Measurements from ENCODE around the gene FAM177A1. TPM values are rescaled to one million over a fixed set of nuclear protein-coding genes. Genes with fewer than 3 reads are reported as not detected.
"Not testable (repeated sequence)": the region's sequence is repeated elsewhere in the genome, so short reads cannot be mapped to it uniquely, and the experiment has no call there.

Gene FAM177A1
- total and polyA plus RNA-seq, 11 donors: 56.3 to 129 (median 97.1) TPM

DNA sequence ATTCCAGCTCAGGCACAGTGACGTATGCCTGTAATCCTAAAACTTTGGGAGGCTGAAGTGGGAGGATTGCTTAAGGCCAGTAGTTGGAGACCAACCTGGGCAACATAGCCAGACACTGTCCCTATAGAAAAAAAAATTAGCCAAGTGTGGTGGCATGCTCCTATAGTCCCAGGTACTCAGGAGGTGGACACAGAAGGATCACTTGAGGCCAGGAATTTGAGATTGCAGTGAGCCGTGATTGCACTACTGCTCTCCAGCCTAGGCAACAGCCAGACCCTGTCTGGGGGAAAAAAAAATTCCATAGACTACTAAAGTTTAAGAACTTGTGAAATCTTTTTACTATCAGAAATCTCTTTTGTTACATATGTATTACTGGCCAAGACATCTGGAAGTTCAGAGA, 6.6 kb downstream of the FAM177A1 start:
- Histone ChIP-seq H3K27me3 (no peaks in the 10 kb centered on the region), H3K27ac (peak overlapping the region in 1 of 12 donors; percentile 32), H3K9me3 (no peaks in the 10 kb centered on the region), H3K4me3 (no peak overlapping the region), H3K4me1 (peaks cover 0 to 34% (median 21%) of the 10 kb centered on the region in 12 donors), H3K36me3 (peaks cover 0 to 83% (median 52%) of the 10 kb centered on the region in 9 donors)
- DNase-seq (no peak), ATAC-seq (no peak)
- WGBS, 4 donors: 70 to 89% (median 82%) methylated on average over 2 of the region's 2 CpGs
- intact Hi-C loops (cut with DNase I): no loop called here
- TF ChIP-seq, protein P1, sequence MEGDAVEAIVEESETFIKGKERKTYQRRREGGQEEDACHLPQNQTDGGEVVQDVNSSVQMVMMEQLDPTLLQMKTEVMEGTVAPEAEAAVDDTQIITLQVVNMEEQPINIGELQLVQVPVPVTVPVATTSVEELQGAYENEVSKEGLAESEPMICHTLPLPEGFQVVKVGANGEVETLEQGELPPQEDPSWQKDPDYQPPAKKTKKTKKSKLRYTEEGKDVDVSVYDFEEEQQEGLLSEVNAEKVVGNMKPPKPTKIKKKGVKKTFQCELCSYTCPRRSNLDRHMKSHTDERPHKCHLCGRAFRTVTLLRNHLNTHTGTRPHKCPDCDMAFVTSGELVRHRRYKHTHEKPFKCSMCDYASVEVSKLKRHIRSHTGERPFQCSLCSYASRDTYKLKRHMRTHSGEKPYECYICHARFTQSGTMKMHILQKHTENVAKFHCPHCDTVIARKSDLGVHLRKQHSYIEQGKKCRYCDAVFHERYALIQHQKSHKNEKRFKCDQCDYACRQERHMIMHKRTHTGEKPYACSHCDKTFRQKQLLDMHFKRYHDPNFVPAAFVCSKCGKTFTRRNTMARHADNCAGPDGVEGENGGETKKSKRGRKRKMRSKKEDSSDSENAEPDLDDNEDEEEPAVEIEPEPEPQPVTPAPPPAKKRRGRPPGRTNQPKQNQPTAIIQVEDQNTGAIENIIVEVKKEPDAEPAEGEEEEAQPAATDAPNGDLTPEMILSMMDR (IDR thresholded peaks at IDR 0.05): no peak
- TF ChIP-seq POLR2A (IDR thresholded peaks at IDR 0.05): no peak

DNA sequence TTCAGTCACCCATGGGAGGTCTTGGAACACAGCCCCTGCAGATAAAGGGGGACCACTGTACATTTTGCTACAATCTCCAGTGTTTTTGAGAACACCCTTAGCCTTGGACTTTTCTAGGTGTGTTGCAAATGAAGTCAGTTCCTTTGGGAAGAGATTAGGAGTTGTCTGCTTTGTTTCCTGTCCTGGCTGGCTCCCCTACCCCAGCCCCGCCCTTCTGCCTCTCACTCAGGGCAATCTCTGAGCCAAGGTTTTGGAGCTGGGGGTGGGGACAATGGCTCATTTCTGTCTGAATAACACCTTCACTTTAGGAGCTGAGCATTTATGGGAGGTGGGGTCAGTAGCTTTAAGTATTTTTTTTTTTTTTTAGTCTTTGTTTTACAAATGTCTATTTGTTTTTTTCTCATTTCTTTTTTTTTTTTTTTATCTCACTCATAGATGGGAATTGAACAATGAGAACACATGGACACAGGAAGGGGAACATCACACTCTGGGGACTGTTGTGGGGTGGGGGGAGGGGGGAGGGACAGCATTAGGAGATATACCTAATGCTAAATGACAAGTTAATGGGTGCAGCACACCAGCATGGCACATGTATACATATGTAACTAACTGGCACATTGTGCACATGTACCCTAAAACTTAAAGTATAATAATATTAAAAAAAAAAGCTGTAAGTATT, 15.2 kb downstream of the FAM177A1 start:
- H3K27me3 ChIP-seq; intact Hi-C loops (cut with DNase I); H3K4me3 ChIP-seq; H3K9me3 ChIP-seq: not testable (repeated sequence)
- Histone ChIP-seq H3K27ac (peak overlapping the region in 11 of 12 donors; percentile 20 to 81 (median 68)), H3K4me1 (peaks cover 5 to 26% (median 15%) of the 10 kb centered on the region in 12 donors), H3K36me3 (peaks cover 0 to 71% (median 37%) of the 10 kb centered on the region in 9 donors)
- ATAC-seq (peak; percentile 92 to 98 (median 96)), DNase-seq (peak in 4 of 5 donors; percentile 68 to 80 (median 70))
- WGBS, 4 donors: 31 to 48% (median 40%) methylated on average over 1 of the region's 1 CpG

DNA sequence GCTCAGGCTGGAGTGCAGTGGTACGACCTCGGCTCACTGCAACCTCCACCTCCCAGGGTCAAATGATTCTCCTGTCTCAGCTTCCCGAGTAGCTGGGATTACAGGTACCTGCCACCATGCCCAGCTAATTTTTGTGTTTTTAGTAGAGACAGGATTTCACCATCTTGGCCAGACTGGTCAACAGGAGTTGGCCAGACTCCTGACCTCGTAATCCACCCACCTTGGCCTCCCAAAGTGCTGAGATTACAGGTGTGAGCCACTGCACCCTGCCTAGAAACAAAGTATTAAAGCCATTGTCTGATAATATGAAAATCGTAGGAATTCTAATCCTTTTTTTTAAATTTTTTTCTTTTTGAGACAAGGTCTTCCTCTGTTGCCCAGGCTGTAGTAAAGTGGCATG, 19.7 kb downstream of the FAM177A1 start:
- H3K27ac ChIP-seq; H3K27me3 ChIP-seq; H3K4me3 ChIP-seq; DNase-seq; intact Hi-C loops (cut with DNase I); H3K9me3 ChIP-seq; ATAC-seq: not testable (repeated sequence)
- Histone ChIP-seq H3K4me1 (peaks cover 3 to 17% (median 10%) of the 10 kb centered on the region in 12 donors), H3K36me3 (peaks cover 0 to 64% (median 38%) of the 10 kb centered on the region in 9 donors)
- WGBS, 4 donors: 92 to 95% (median 94%) methylated on average over 5 of the region's 5 CpGs

DNA sequence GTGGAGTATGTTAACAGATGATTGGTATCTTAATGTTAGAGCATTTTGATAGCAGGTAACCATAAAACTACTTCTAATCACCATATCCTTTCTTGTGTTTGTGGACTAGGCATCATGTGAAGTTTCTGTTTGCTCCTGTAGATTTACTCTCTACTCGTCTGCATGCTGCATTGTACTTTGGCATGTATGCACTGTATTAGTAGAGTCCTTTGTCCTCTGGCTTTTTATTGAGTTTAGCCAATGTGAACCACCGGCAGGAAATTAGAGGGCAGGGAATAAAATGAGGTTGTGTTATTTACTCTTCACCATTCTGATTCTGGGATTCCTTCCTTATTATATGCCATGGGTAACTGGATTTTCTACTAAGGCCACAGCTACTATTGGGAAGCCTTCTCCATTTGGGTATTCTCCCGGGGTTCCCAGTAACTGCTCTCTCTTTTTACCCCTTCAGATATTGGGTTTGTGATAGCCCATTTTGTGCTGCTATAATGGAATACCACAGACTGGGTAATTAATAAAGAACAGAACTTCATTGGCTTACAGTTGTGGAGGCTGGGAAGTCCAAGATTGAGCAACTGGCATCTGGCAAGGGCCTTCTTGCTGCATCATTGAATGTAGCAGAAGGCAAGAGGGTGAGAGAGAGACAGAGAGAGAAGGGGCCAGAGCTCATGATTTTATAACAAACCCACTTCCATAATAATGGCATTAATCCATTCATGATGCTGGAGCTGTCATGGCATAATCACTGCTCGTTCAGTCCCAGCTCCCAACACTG, 22.4 kb downstream of the FAM177A1 start:
- H3K4me3 ChIP-seq: no peak overlapping the region
- H3K27ac ChIP-seq: no peak overlapping the region
- no peaks in the 10 kb centered on the region for H3K9me3 ChIP-seq
- DNase-seq (no peak), ATAC-seq (no peak)
- H3K36me3 ChIP-seq: peaks cover 0 to 76% (median 59%) of the 10 kb centered on the region in 9 donors
- WGBS, 4 donors: 93 to 96% (median 95%) methylated on average over 4 of the region's 4 CpGs
- no peaks in the 10 kb centered on the region for H3K27me3 ChIP-seq
- TF ChIP-seq, protein P1 (IDR thresholded peaks at IDR 0.05): no peak
- peaks cover 0 to 2% (median 0%) of the 10 kb centered on the region in 12 donors for H3K4me1 ChIP-seq
- intact Hi-C loops (cut with DNase I): no loop called here

DNA sequence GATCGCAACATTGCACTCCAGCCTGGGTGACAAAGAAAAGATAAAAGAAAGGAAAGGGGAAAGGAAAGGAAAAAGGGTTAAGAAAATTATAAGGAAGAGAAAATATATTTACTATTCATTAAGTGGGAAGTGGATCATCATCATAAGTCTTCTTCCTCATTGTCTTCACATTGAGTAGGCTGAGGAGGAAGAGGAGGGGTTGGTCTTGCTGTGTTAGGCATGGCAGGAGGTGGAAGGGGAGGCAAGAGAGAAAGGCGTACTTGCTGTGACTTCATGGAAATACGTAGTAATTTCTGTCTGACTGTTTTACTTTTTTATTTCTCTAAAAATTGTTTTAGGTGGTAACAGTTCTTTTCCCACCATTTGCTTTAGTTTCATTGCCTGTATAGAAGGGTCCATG, 26.2 kb downstream of the FAM177A1 start:
- Histone ChIP-seq H3K4me1 (peaks cover 0 to 4% (median 0%) of the 10 kb centered on the region in 12 donors), H3K27ac (no peak overlapping the region), H3K36me3 (peaks cover 0 to 87% (median 70%) of the 10 kb centered on the region in 9 donors), H3K27me3 (no peaks in the 10 kb centered on the region), H3K9me3 (no peaks in the 10 kb centered on the region), H3K4me3 (no peak overlapping the region)
- intact Hi-C loops (cut with DNase I): no loop called here
- no peak for ATAC-seq
- WGBS, 4 donors: 92 to 97% (median 96%) methylated on average over 3 of the region's 3 CpGs
- DNase-seq: no peak
- TF ChIP-seq POLR2A (IDR thresholded peaks at IDR 0.05): no peak
- TF ChIP-seq, protein P1 (IDR thresholded peaks at IDR 0.05): no peak

All from heart left ventricle (tissue), 16 donors.